HFF-Myc (cell line): ENCODE data around the gene ALOX12B.

ENCODE experiments used
- DNase-seq: peaks from one replicate; pipeline ENCODE4 v3.0.0-alpha.2; 2011; ENCODE audit warnings: low read depth; ENCODE audit errors: extremely low read depth
- H3K4me3 ChIP-seq: replicated peaks from 2 replicates; pipeline ENCODE4 v1.5.1; 2011; ENCODE audit warnings: low read depth, mild to moderate bottlenecking, control low read depth, low read length
- TF ChIP-seq, protein P1 (sequence below): IDR thresholded peaks from 2 replicates; pipeline ENCODE4 v1.5.1; 2012; ENCODE audit warnings: mild to moderate bottlenecking, low read depth, low read length, control low read depth; ENCODE audit errors: missing control alignments

The ALOX12B gene

DNA sequence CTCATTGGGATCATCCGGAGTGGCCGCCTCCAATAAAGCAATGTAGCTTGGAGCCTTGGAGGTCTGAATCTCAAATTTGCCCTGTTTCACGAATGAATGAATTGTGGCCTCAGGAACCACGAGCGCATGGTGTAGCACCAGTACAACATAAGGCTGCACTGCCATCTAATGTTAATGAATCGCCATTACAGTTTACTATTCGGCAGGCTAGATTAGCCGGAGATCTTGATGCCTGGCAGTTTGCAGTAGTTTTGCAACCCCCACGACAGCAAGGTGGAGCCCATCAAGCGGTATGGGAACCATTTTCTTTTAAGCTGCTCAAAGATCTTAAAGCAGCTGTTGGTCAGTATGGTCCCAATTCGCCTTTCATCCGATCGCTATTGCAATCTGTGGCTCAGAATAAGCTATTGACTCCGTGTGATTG lies 29.8 kb downstream of the ALOX12B start:
- TF ChIP-seq, protein P1, sequence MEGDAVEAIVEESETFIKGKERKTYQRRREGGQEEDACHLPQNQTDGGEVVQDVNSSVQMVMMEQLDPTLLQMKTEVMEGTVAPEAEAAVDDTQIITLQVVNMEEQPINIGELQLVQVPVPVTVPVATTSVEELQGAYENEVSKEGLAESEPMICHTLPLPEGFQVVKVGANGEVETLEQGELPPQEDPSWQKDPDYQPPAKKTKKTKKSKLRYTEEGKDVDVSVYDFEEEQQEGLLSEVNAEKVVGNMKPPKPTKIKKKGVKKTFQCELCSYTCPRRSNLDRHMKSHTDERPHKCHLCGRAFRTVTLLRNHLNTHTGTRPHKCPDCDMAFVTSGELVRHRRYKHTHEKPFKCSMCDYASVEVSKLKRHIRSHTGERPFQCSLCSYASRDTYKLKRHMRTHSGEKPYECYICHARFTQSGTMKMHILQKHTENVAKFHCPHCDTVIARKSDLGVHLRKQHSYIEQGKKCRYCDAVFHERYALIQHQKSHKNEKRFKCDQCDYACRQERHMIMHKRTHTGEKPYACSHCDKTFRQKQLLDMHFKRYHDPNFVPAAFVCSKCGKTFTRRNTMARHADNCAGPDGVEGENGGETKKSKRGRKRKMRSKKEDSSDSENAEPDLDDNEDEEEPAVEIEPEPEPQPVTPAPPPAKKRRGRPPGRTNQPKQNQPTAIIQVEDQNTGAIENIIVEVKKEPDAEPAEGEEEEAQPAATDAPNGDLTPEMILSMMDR, result peak; percentile 66
- DNase-seq, result peak; percentile 78
- no peak overlapping the region for H3K4me3 ChIP-seq

DNA sequence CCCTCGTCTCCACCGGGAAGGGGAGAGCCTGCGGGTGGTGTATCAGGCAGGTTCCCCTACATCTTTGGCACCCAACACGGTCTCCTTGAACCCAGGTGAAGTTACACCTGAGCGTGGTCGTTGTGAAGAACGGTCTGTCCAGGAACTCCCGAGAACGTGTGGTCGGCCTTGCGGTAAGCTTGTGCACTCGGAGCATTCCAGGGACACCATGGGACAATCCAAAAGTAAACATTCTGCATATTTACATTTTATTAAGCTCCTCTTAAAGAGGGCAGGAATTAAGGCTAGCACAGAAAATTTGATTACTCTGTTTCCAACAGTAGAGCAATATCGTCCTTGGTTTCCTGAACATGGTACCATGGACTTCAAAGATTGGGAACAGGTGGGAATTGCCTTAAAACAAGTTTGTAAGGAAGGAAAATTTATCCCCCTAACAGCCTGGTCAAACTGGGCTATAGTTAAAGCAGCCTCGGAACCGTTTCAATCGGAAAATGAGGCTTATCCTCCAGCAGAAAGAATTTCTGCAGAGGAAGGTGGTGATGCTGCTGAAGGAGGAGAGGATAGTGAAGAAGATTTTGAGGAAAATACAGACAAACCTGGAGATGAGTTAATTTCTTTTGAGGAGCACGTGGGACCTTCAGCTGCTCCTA lies 30.4 kb downstream of the ALOX12B start:
- TF ChIP-seq, protein P1, result no peak
- no peak for DNase-seq
- H3K4me3 ChIP-seq, result no peak overlapping the region

DNA sequence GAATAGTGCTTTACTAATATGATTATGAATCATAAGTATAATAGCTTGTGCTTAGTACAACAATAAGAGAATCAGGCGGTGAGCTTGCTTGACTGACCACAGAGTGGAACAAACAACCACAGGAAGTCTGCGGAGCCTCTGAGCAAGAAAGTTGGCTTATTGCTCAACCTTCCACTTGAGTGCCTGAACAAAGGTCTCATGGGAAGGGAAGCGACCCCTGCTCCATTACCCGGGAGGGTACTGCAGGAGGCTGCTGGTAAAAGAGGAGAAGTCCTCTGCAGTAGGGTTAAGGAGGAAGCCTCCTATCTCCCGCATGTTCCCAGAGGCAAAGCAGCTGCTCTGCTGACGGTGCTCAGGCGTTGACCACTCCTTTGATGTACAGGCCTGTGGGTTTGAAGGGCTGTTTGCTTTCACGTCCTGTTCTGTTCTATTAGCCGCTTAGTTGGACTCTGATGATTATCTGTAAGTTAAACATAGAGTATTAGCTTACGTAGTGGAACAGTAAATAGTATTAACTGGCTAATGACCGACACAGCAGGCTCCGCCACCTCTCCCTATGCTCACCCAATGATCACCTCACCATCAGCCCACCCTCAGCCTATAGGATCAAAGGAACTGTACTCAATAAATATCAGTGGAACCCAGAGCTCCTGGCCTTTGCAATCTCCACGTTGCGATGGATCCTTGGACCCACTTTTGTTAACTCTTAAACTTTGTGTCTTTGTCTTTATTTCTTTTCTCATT lies 31.1 kb downstream of the ALOX12B start:
- TF ChIP-seq, protein P1, result no peak

DNA sequence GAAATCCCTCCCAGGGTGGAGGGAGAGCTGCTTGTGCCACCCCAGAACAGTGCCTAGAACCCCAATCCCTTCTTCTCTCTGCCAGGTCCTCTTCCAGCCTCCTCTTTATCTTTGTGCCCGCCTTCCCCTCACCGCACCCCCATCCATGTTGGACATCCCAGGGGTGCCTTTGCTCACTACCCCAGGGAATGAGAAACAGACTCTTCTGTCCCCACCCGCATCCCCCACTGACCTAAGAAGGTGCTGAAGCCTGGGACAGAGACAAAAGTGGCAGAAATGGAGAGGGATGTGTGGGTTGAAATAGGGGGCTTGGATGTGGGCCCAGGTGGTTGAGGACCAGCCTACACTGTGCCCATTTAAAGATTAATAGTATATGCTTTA lies 31.7 kb downstream of the ALOX12B start:
- no peak overlapping the region for H3K4me3 ChIP-seq
- TF ChIP-seq, protein P1, result no peak
- no peak for DNase-seq

More for the DNA sequence above, 31.1 kb downstream of the ALOX12B start:
- DNase-seq, result no peak
- no peak overlapping the region for H3K4me3 ChIP-seq

DNA sequence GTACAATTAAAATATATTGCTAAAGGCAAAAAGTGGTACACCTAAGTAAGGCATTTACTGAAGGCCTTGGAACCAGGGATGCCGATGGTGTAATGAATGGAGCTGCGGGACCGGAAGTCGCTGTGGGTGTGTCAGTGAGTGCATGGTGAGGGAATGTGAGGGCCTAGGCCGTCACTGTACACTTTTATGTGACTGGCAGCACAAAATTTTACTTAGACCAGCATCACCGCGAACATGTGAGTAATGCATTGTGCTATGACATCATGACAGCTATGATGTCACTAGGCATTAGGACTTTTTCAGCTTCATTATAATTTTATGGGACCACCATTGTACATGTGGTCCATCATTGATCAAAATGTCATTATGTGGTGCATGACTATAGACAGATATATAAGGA lies 33.9 kb downstream of the ALOX12B start:
- DNase-seq, result no peak

DNA sequence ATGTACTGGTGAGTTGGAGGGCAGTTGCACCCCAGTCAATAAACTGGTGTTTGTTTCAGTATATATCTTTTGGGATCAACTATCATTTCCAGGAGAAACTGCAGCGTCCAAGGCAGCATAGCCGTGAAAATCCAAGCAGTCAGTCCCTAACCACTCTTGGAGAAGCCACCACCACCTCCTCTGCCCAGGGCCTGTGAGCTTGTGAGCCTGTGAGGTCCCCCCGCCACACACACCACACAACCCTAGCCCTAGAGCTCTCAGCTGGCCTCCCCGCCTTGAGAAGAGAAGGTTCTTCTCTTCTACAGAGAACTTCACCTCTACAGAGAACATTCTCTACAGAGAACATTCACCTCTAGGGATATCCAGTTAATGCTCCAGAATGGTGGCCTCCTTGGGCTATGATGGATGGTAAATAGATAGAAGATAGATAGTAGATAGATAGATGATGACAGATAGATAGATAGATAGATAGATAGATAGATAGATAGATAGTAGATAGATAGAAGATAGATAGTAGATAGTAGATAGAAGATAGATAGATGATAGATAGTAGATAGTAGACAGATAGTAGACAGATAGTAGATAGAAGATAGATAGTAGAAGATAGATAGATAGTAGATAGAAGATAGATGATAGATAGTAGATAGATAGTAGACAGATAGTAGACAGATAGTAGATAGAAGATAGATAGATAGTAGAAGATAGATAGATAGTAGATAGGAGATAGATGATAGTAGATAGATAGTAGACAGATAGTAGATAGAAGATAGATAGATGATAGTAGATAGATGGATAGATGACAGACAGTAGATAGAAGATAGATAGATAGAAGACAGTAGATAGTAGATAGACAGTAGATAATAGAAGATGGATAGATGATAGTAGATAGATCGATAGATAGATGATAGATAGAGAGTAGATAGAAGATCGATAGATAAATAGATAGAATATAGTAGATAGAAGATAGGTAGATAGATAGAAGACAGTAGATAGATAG lies 35.0 kb downstream of the ALOX12B start:
- no peak for DNase-seq
- TF ChIP-seq, protein P1, result no peak
- no peak overlapping the region for H3K4me3 ChIP-seq

More for the DNA sequence above, 33.9 kb downstream of the ALOX12B start:
- TF ChIP-seq, protein P1, result no peak
- H3K4me3 ChIP-seq, result no peak overlapping the region
